Karpas-422 (cell line): Measurements from ENCODE around the gene FMNL2. TPM values are rescaled to one million over a fixed set of nuclear protein-coding genes. Genes with fewer than 3 reads are reported as not detected.

Experiments used
- DNase-seq: peaks from one replicate; pipeline ENCODE4 v3.0.0-alpha.2; 2015
- H2AFZ ChIP-seq: fragments of 200-600 bp; sonication (generic); 2 replicates; pipeline ENCODE4 v1.6.1; 2014; ENCODE audit warnings: antibody characterized with exemption, low read length, mixed read lengths
- H3K27ac ChIP-seq: fragments of 200-600 bp; sonication (generic); 2 replicates; pipeline ENCODE4 v1.5.1; 2014; ENCODE audit warnings: mild to moderate bottlenecking, low read length, moderate library complexity
- H3K27me3 ChIP-seq: fragments of 200-600 bp; sonication (generic); 2 replicates; pipeline ENCODE4 v1.6.1; 2014; ENCODE audit warnings: low read length, mixed read lengths
- H3K36me3 ChIP-seq: fragments of 200-600 bp; sonication (generic); 2 replicates; pipeline ENCODE4 v1.6.1; 2014; ENCODE audit warnings: low read length, mixed read lengths; ENCODE audit not compliant: insufficient read depth
- H3K4me1 ChIP-seq: fragments of 200-600 bp; sonication (generic); 2 replicates; pipeline ENCODE4 v1.6.1; 2014; ENCODE audit warnings: mild to moderate bottlenecking, low read length, mixed read lengths
- H3K4me2 ChIP-seq: fragments of 200-600 bp; sonication (generic); 2 replicates; pipeline ENCODE4 v1.6.1; 2014; ENCODE audit warnings: low read length, low read depth, mild to moderate bottlenecking; ENCODE audit not compliant: poor library complexity, severe bottlenecking
- H3K4me3 ChIP-seq: fragments of 200-600 bp; sonication (generic); 2 replicates; pipeline ENCODE4 v1.5.1; 2014; ENCODE audit warnings: mild to moderate bottlenecking, antibody characterized with exemption, low read length, mixed read lengths
- H3K79me2 ChIP-seq: fragments of 200-600 bp; sonication (generic); 2 replicates; pipeline ENCODE4 v1.6.1; 2014; ENCODE audit warnings: mild to moderate bottlenecking, low read length, mixed read lengths
- H3K9ac ChIP-seq: fragments of 200-600 bp; sonication (generic); 2 replicates; pipeline ENCODE4 v1.6.0; 2014; ENCODE audit warnings: low read length
- H3K9me2 ChIP-seq: fragments of 200-600 bp; sonication (generic), shearing (Covaris generic); replicated peaks from 2 replicates; pipeline ENCODE4 v1.6.0; 2014; ENCODE audit warnings: mild to moderate bottlenecking, low read length, moderate library complexity; ENCODE audit not compliant: insufficient read depth
- H3K9me3 ChIP-seq: fragments of 300-700, 200-600 bp; sonication (generic); 2 replicates; pipeline ENCODE4 v1.6.1; 2014; ENCODE audit warnings: low read length, mixed read lengths
- H4K20me1 ChIP-seq: fragments of 200-600 bp; sonication (generic); 2 replicates; pipeline ENCODE4 v1.6.1; 2014; ENCODE audit warnings: mild to moderate bottlenecking, antibody characterized with exemption, low read length, low read depth; ENCODE audit not compliant: insufficient read depth
- total RNA-seq: library from RNA; depleted of rRNA; stranded (reverse); fragments of >200 nt; shearing (Covaris generic); gene quantifications from 2 replicates; pipeline ENCODE4 v1.2.3, GENCODE V29; 2014; ENCODE audit warnings: low replicate concordance

The FMNL2 gene
- total RNA-seq, 1 experiment from 2014 or later = 3.2 TPM

GRCh38 chr2:152354069-152354755 is 19.2 kb downstream of the FMNL2 start:
- Histone ChIP-seq H3K9ac (no peak overlapping the region), H3K9me2 (no peaks in the 10 kb centered on the region), H4K20me1 (no peaks in the 10 kb centered on the region), H3K4me1 (no peaks in the 10 kb centered on the region), H3K27me3 (no peaks in the 10 kb centered on the region), H3K4me3 (no peak overlapping the region), H3K27ac (no peak overlapping the region), H3K9me3 (no peaks in the 10 kb centered on the region), H3K79me2 (no peaks in the 10 kb centered on the region), H2AFZ (no peak overlapping the region), H3K4me2 (no peak overlapping the region), H3K36me3 (no peaks in the 10 kb centered on the region)
- peak; percentile 27 for DNase-seq

GRCh38 chr2:152354909-152355308 is 19.9 kb downstream of the FMNL2 start:
- no peak overlapping the region for H3K4me2 ChIP-seq
- H3K9me2 ChIP-seq = no peaks in the 10 kb centered on the region
- H3K4me1 ChIP-seq = no peaks in the 10 kb centered on the region
- no peak overlapping the region for H3K9ac ChIP-seq
- peak; percentile 25 for DNase-seq
- H3K27me3 ChIP-seq = no peaks in the 10 kb centered on the region
- no peaks in the 10 kb centered on the region for H4K20me1 ChIP-seq
- no peaks in the 10 kb centered on the region for H3K79me2 ChIP-seq
- H2AFZ ChIP-seq = no peak overlapping the region
- H3K27ac ChIP-seq = no peak overlapping the region
- no peak overlapping the region for H3K4me3 ChIP-seq
- H3K36me3 ChIP-seq = no peaks in the 10 kb centered on the region
- no peaks in the 10 kb centered on the region for H3K9me3 ChIP-seq

GRCh38 chr2:152355409-152355831 is 20.4 kb downstream of the FMNL2 start:
- no peak for DNase-seq
- H3K4me3 ChIP-seq = no peak overlapping the region
- H3K27ac ChIP-seq = no peak overlapping the region
- H3K4me1 ChIP-seq = no peaks in the 10 kb centered on the region
- no peaks in the 10 kb centered on the region for H4K20me1 ChIP-seq
- no peaks in the 10 kb centered on the region for H3K9me2 ChIP-seq
- no peak overlapping the region for H3K9ac ChIP-seq
- H3K27me3 ChIP-seq = no peaks in the 10 kb centered on the region
- H3K79me2 ChIP-seq = no peaks in the 10 kb centered on the region
- no peak overlapping the region for H3K4me2 ChIP-seq
- no peaks in the 10 kb centered on the region for H3K9me3 ChIP-seq
- no peaks in the 10 kb centered on the region for H3K36me3 ChIP-seq
- H2AFZ ChIP-seq = no peak overlapping the region

GRCh38 chr2:152359573-152360363 is 24.8 kb downstream of the FMNL2 start:
- no peaks in the 10 kb centered on the region for H3K9me2 ChIP-seq
- H3K36me3 ChIP-seq = no peaks in the 10 kb centered on the region
- H3K4me3 ChIP-seq = no peak overlapping the region
- no peak overlapping the region for H2AFZ ChIP-seq
- no peak overlapping the region for H3K9ac ChIP-seq
- no peak overlapping the region for H3K27ac ChIP-seq
- DNase-seq = no peak
- H3K27me3 ChIP-seq = no peaks in the 10 kb centered on the region; the same call in 1 of the 2 replicates
- H3K9me3 ChIP-seq = no peaks in the 10 kb centered on the region
- H4K20me1 ChIP-seq = no peaks in the 10 kb centered on the region
- no peaks in the 10 kb centered on the region for H3K4me1 ChIP-seq
- H3K79me2 ChIP-seq = no peaks in the 10 kb centered on the region
- H3K4me2 ChIP-seq = no peak overlapping the region

- no peak overlapping the region for H3K4me3 ChIP-seq
- no peaks in the 10 kb centered on the region for H3K79me2 ChIP-seq
- DNase-seq = no peak
- no peaks in the 10 kb centered on the region for H3K9me3 ChIP-seq
- H3K9ac ChIP-seq = no peak overlapping the region
- no peaks in the 10 kb centered on the region for H3K4me1 ChIP-seq
- H3K9me2 ChIP-seq = no peaks in the 10 kb centered on the region
- H3K36me3 ChIP-seq = no peaks in the 10 kb centered on the region
- no peak overlapping the region for H3K27ac ChIP-seq
- H2AFZ ChIP-seq = no peak overlapping the region
- no peaks in the 10 kb centered on the region for H4K20me1 ChIP-seq
- H3K27me3 ChIP-seq = no peaks in the 10 kb centered on the region; the same call in 1 of the 2 replicates
- H3K4me2 ChIP-seq = no peak overlapping the region
Observed at GRCh38 chr2:152363936-152364335, 29.0 kb downstream of the FMNL2 start.

DNA sequence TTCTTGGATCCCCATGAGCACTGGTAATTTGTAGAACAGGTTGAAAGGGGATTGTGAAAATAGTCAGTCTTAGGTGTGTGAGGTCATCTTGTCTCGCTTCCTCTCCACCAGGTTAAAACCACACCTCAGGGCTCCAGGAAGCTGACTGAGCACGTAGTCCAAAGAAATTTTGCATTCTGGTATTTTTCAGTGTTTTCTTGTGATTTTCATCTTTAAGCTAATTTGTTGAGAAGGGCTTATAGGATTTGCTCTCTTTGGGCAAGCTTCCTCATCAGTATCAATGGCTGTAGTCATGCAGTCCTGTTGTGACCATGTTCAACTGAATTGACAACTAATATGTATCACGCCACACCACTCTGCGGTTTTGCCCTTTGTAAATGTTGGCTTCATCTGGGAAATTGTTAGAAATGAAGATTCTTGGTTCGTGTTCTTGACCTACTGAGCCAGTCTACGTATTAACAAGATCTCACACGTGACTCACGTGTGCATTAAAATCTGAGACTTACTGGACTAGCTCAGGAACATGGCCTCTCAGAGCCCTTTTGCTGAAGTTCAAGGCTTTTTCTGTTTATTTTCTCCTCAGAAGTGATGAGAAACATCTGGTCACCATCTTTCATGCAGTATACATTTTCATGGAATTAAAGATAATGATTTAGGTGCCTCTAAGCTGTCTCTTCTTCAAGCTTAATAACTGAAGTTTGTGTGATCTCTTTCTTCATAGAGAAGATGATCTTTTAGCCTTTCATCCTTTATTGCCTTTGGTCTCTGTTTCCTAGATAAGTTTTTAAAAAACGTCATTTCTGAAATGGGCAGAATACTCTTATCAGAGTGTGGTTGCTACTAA is 32.8 kb downstream of the FMNL2 start:
- Histone ChIP-seq H3K4me1 (no peaks in the 10 kb centered on the region), H3K9me3 (no peaks in the 10 kb centered on the region), H3K27me3 (no peaks in the 10 kb centered on the region; the same call in 1 of the 2 replicates), H3K79me2 (no peaks in the 10 kb centered on the region), H3K36me3 (no peaks in the 10 kb centered on the region), H3K27ac (no peak overlapping the region), H3K4me2 (no peak overlapping the region), H4K20me1 (no peaks in the 10 kb centered on the region), H3K9me2 (no peaks in the 10 kb centered on the region), H2AFZ (no peak overlapping the region), H3K9ac (no peak overlapping the region), H3K4me3 (no peak overlapping the region)
- no peak for DNase-seq

GRCh38 chr2:152369176-152369860 is 34.3 kb downstream of the FMNL2 start:
- DNase-seq = no peak
- H3K27me3 ChIP-seq = no peaks in the 10 kb centered on the region
- H3K79me2 ChIP-seq = no peaks in the 10 kb centered on the region
- H3K4me2 ChIP-seq = no peak overlapping the region
- no peaks in the 10 kb centered on the region for H3K9me3 ChIP-seq
- no peaks in the 10 kb centered on the region for H3K4me1 ChIP-seq
- no peaks in the 10 kb centered on the region for H3K9me2 ChIP-seq
- no peak overlapping the region for H2AFZ ChIP-seq
- H4K20me1 ChIP-seq = no peaks in the 10 kb centered on the region
- no peaks in the 10 kb centered on the region for H3K36me3 ChIP-seq
- no peak overlapping the region for H3K9ac ChIP-seq
- no peak overlapping the region for H3K27ac ChIP-seq
- no peak overlapping the region for H3K4me3 ChIP-seq
